ENCODE data around the gene TGFBR1.

Gene TGFBR1

DNA sequence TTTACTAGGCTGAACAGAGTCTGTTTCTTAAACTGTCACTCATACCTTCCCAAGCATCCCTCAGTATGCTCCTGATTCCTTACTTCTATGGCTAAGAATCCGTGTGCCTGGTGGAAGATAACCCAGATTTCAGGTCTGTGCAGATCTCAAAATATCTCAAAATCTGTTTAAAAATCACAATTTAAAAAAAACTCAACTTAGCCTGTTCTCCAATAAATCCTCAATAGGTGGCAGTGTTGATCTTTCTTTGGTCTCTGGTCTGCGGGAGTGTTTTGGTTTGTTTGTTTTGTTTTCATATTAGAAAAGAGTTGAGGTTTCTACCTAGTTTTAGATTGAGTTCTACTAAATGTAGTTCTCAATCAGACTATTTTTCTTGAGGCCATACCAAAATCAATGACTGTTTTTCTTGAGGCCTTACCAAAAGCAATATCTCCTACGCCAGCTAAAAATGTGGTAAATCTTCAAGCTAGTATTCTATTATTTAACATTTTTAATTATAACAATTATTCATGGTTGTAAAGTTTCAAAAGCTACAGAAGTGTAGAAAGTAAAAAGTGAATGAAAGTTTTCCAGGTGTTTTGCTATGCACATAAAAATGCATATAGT is 57.9 kb downstream of the TGFBR1 start:
- in situ Hi-C loops (cut with HindIII; ENCODE audit: low sequenced_read_pairs): no loop called here

DNA sequence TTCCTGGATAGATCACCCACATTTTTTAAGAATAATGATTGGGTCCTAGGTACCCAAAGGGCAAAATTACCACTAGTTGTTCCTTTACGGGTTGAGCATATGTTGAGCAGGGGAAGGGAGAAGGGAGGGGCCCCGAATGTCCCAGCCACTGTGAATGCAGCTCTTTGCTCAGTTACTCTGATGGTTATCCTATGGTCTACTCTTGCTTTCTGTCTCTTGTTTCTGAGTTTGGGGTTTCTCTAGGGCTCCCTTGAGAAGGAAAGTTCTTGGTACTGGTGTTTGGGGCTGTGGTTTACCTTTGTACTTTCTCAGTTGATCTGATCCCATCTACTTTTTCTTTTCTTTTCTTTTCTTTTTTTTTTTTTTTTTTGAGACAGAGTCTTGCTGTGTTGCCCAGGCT is 61.2 kb downstream of the TGFBR1 start:
- in situ Hi-C loops (cut with HindIII; ENCODE audit: low sequenced_read_pairs): no loop called here

DNA sequence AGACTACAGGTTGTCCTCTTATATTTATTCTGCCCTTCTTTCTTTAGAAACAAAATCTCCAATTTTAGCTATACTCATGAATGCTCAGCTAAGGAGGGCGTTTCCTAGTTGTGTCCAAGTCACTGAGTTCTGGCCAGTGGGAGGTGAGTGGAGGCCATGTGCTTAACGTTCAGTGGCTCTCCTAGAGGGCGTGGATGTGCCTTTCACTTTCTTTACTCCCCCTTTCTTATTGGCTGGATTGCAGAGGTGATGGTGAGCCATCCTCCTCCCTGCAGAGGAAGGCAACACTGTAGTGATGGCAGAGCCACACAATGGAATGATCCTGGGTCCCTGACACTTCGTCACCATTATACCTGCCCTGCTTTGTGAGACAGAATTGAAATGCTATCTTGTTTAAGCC is 62.2 kb downstream of the TGFBR1 start:
- in situ Hi-C loops (cut with HindIII; ENCODE audit: low sequenced_read_pairs): no loop called here

DNA sequence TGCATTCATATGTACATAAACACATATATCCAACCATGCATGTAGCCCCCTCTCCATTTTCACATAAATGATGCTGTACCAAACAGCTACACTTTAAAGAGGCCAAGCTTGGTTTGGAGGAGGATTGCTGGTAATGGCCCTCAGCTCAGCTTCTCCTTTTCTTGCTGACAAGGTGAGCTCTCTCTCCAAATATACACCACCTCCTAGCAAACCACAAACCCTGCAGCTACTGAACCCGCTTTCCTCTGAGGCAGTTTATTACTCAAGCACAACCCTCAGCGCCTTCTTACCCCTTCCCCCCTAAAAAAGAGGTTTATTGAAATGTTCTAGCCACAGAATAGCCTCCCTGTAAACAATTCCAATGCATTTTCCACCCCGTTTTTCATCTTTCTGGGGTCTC is 62.8 kb downstream of the TGFBR1 start:
- in situ Hi-C loops (cut with HindIII; ENCODE audit: low sequenced_read_pairs): no loop called here

DNA sequence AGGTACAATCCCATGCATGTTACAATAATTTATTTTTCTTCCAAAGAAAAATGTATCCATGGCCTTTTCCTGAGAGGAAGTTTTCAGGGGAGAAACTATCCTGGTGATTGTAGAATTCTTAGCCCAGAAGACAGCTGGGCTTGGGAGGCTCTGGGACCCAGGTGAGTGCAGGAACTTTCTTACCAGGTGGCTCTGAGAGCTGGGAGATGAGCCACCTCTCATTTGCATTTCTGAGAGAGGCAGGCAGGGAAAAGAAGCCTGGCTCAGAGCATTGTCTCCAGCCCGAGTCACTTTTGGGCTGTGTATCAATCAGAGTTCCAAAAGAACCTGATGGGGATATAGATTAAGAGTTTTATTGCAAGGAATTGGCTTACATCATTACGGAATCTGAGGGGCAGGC is 64.2 kb downstream of the TGFBR1 start:
- in situ Hi-C loops (cut with HindIII; ENCODE audit: low sequenced_read_pairs): no loop called here

DNA sequence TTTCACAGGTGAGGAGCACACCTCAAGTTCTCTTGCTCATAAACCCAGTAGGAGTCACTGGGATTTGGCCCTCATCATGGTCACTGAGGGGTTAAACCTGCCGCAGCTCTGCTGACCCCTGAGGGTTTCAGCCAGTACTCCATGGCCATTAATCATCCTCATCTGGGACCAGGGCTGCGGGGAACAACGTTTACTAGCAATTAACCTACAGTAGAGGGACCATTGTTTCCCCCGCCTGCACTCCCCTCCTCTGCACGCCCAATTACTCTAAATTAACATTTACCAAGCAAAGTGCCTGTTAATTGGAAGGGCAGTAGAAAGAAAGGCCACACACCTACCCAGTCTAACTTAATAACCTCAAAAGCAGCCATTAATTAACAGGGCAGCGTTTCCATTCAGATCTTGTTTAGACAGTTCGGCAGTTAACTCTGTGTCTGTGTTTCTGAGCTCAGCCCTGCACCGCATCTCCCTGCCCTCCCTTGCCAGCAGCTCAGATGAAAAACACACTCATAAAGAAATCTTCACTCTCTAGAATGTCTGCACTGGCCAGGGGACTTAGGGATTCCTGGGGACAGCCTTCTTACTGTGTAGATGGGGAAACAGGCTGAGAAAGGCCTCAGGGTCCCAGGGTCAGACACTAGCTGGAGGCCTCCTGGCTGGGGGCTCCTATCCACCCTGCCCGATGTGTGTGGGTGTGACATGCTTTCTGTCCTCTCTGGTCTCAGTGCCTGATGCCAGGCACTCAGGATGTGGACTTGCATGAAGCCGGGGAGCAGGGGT is 65.3 kb downstream of the TGFBR1 start:
- in situ Hi-C loops (cut with HindIII; ENCODE audit: low sequenced_read_pairs): no loop called here

DNA sequence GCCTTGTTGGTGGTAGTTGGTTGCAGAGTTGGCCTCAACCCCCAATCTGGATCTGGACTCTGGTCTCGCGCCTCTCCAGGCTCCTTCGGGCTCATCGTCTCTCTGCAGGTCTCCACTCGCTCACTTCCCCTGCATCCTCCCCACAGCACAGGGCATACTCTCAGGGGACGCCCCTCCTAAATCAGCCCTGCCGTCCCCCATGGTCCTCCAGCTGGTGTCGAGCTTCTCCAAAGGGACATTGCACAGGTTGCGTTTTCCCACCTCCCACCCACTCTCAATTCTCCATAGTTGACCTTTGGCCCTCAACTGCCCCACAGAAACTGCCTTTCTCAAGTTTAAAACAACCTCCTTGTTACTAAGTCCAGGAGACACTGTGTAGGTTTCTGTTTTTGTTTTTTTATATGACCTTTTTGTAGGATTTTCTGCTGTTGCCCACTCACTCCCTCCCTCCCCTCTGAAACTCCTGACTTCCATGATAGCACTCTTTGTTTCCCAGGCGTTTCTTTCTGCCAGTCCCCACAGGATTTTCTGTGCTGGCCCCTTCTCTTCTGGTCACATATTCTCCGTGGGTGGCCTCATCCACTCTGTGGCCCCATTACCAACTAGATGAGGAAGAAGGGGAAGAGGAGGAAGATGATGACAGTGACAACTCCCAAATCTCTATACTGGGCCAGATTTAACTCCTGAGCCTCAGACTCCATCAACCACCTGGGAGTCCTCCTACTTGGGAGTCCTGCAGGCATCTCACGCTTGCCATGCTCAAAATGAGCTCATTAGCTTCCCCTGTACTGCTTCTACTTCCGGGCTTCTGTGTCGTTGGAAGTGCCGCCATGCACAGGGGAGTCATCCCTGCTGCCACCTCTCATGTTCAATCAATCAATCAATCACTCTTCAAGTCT is 66.6 kb downstream of the TGFBR1 start:
- in situ Hi-C loops (cut with HindIII; ENCODE audit: low sequenced_read_pairs): no loop called here

DNA sequence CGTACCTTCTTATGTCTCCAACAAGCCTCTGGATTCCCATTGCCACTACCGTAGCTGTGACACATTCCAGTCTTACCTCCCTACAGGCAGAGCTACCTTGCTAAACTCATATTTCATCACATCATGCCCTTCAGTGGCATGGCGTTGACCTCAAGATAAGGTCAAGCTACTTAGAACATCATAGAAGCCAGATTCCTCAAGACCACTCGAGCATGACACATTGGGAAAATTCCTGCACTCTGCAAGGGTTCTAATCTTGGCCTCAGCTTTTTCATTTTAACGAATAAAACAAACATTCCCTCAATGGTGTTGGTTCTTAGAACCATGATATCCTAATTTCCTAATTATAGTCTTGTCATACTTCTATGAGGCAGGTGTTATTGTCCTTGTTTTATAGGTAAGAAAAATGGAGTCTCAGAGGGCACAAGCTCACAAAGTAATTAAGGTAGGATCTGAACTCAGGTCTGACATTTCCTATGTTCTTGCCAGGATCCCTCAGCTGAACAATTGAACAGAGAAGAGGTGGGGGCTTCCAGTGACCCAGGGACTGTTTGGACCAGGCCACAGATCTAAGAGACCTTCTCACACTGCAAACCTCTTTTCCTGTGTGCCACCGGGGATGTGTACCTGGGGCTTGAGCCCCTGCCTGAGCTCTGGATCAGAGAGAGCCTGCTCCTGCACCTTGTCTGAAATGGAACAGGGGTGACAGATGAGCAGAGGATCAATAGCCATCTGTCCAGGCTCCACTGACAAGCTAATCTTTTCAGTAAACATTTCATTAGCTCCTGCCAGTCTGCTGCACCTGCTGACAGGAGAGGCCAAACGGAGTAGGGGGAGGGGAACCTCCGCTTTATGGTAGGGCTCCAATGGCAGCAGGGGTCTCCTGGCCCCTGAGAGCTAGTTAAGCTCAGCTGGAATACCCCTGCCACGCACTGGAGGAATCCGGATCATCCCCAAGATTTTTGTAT is 67.5 kb downstream of the TGFBR1 start:
- in situ Hi-C loops (cut with HindIII; ENCODE audit: low sequenced_read_pairs): no loop called here

DNA sequence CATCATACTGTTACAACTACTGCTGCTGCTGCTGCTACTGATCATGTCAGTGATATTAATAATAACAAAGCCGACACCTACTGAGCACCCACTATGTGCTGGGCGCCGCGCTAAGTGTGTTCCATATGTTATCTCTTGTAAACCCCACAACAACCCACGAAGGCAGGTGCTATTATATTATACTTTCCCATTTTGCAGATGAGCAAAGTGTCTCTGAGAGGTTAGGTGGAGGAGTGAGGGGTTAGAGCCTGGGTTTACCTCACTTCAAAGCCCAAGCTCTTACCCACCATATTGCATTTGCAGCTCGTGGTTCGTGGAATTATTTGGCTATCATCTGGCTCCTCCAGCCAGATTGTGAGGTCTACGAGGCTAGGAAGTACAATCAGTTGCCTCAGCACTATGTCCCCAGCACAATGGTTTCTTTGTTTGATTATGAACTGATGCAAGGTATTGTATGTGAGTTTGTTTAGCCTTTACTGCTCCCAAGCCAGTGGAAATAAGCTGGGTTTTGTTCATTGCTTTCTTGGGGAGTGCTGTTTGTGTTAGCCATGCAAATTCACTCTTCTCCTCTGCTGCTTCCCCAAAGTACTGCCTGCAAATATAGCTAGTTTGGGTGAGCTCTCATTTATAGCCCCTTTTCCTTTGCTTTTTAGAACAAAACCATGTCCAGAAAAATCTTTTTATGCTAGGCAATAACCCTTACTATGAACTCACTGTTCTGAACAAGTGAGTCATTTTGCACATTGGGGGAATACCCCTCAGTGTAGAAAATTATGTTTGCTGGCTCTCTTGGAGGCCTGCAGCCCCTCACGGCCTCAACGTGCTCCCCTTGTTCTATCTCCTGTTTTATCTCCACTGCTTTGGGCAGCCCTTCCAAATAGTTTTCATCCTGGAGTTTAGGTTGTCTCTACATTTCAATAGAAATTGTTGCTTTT is 68.9 kb downstream of the TGFBR1 start:
- in situ Hi-C loops (cut with HindIII; ENCODE audit: low sequenced_read_pairs): no loop called here

DNA sequence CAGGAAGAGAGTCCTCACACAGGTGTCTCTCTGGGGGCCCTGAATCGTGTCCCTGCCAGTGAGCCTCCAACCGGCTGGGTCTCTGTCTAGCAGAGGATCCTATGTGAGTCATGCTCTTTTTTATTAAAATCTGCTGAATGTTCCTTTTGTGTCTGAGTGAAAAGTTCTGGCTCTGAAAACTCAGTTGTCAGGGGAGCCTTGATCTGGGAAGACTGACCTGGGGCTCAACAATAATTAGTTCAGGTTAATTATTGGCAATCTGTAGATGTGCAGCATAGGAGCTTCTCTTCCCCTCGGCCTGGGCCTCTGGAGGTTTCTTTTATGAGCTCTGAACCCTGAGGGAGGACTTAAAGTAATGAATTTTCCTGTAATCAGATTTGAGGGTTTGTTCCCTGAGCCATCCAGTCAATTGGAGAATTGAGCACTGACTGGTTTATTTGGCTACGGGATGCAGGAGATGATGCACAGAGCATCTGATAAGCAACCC is 71.7 kb downstream of the TGFBR1 start:
- in situ Hi-C loops (cut with HindIII; ENCODE audit: low sequenced_read_pairs): no loop called here

DNA sequence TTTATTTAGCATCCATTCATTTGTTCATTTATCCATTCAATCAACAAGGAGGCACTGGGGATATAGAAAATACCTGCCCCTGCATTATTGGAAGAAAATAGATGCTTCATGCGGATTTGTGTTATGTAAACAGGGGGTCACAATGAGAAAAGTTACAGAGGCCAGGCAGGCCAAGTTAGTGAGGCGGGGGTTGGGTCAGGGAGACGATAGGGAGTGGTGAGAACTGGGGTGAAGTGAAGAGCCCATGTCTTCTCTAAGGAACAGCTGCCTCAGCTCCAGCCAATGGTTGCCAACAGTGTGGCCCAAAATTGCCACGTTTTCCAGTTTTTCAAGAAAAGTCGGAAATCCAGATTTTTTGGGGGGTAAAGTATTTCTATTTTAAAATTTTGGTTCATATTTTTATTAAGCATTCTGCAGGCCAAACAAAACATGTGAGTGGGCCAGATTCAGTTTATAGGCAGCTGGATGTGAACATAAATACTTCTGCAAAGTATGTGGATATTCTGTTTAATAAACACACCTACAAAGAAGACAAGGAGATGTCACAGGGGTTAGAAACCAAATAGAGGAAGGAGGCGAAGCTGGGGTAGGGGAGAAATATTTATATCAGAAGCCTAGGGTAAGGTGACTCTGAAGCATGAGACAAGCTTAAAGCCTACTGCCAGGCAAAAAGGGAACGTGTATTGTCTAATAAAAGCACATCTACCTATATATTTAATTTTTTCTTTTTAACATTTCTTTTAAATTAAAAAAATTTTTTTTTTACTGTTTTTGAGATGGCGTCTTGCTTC is 72.9 kb downstream of the TGFBR1 start:
- in situ Hi-C loops (cut with HindIII; ENCODE audit: low sequenced_read_pairs): no loop called here

DNA sequence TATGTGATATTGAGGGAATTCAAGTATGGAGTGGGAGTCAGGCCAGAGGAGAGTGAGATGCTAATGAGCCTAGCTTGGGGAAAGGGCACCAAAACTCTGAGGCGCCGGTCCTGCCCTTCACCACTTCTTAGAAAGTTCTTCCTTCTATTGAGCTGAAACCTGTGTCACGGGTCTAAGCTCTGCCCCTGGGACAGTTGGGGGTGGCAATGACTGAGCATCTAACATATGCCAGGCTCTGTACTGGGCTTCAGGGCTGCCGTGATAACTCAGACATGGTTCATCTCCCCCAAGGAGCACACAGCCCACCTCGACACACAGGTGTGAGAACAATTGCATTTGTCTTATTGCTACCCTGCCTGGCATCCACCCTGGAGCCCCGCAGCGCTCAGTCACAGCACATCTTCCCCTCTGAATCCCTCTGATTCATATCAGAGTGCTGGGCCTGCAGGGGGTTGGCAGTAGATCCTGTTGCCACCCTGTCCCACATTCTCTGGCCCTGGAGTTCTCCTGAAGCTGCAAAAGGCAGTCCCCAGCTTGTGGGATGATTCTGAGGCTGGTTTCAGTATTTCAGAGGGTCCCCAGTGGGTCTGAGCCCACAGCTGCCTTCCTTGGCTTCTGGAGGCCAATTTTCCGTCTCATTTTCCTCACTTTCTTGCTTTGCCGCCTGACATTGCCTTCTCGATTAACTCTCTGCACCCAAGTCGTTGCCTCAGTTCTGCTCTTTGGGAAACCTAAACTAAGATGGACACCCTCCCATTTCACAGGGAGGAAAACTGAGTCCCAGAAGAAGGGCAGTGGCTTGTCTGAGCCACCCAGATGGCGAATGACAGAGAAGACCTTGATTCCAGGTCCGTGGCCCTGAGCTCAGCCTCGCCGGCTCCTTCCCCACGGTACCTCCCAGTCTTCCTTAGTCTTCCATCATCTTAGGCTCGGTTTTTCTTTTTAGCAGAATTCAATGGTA is 74.3 kb downstream of the TGFBR1 start:
- in situ Hi-C loops (cut with HindIII; ENCODE audit: low sequenced_read_pairs): no loop called here

DNA sequence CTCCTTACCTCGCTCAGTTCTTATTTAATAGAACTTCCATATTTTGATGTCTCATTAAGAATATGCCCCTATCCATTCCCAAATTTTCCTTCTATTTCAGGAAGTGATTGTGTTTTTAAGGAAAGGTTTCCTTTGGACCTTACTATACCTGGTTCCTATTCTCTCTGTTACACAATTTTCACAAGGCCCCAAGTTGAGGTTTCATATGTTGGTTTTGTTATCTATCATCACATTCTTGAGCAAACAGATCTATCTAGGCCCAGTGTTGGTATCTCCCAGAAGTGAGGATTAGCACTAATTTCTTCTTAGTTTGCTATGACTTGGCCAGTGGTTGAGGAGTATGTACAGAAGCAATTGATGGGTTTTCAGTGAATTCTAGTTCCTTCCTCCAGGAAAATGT is 75.3 kb downstream of the TGFBR1 start:
- in situ Hi-C loops (cut with HindIII; ENCODE audit: low sequenced_read_pairs): no loop called here

DNA sequence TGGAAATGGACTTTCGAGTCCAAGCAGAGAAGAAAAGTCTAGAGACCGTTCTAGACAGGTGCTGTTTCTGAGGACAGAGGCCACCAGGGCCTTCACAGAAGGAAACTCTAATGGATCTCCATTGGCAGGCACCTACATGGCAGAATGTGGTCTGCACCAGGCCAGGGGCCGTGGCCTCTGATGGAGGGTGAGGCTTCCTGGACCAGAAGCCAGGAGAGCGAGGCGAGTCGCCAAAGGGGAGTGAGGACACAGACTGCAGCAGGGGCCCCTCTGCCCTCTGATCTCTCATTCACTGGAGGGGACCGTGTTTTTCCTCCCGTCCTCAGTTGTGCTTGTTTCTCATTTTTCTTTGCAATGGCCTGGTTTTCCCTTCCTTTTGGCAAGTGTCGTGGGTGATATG is 75.7 kb downstream of the TGFBR1 start:
- in situ Hi-C loops (cut with HindIII; ENCODE audit: low sequenced_read_pairs): no loop called here

DNA sequence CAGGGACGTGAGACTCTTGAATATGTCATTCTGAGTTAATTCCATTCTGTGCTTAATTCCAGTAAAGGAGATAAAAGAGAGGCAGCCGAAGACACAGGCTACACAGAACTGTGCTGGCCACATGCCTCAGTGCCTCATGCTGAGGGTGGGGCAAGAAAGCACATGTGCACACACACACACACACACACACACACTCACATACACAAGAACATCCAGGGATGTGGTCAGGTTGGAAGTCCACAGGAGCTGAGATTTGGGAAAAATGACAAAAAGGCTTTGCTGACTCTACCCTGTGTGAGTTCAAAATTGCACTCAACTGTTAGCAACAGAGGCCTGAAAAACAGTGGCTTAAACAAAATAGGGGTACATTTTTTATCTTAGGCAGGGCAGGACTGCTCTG is 76.3 kb downstream of the TGFBR1 start:
- in situ Hi-C loops (cut with HindIII; ENCODE audit: low sequenced_read_pairs): no loop called here

DNA sequence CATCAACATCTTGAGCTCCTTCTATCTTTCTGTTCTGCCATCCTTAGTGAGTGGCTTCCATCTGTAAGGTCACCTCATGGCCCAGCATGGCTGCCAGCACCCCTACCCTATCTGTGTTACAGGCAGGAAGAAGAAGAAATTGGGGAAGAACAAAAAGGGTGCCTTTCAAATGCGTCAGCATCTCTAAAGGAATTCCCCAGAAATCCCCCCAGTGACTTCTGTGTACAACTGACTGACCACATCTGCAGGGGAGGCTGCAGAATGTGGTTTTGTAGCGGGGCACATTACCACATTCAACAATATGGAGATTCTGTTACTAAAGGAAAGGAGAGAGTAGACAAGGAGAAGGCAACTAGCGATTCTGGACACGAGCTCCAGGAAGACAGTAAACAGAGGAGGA is 76.7 kb downstream of the TGFBR1 start:
- in situ Hi-C loops (cut with HindIII; ENCODE audit: low sequenced_read_pairs): no loop called here

DNA sequence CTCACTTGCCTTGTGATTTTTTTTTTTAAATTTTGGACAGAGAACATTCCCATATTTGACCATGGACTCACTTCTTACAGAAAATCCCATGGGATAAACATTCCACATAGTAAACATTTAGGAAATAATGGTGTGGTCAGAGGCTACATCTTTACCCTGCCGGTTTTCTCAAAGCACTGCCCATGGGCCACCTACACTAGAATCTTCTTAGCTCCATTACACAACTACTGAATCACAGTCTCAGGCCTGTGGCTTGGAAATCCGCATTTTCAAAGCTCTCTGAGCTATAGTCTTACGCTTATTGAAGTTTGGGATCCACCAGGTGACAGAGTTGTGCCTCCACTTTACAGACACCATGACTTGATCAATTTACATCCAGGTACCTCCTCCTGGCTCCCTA is 77.4 kb downstream of the TGFBR1 start:
- in situ Hi-C loops (cut with HindIII; ENCODE audit: low sequenced_read_pairs): no loop called here

Measured in DLD1 (cell line).